Transverse colon (tissue), 4 donors: ENCODE results near the gene PLCG2. TPM values are rescaled to one million over a fixed set of nuclear protein-coding genes. Genes with fewer than 3 reads are reported as not detected.

Source experiments
- DNase-seq: peaks from one replicate; pipeline ENCODE4 v3.0.0-alpha.2; 2019
- H3K27ac ChIP-seq, 4 donors: fragments of 200-600 bp; sonication (generic); 2 replicates each; pipeline ENCODE4 v1.5.1; 2016 to 2018; ENCODE audit warnings: inconsistent platforms in 4 of 4
- H3K27me3 ChIP-seq: fragments of 200-600 bp; sonication (generic); 2 replicates; pipeline ENCODE4 v1.5.1; 2017; ENCODE audit warnings: inconsistent platforms
- H3K36me3 ChIP-seq, 4 donors: fragments of 200-600 bp; sonication (generic); 2 replicates each; pipeline ENCODE4 v1.5.1; 2017 to 2019; ENCODE audit warnings: inconsistent platforms in 4 of 4
- H3K4me1 ChIP-seq, 4 donors: fragments of 200-600 bp; sonication (generic); 2 replicates each; pipeline ENCODE4 v1.5.1; 2017 to 2020; ENCODE audit warnings: inconsistent platforms in 4 of 4
- H3K4me3 ChIP-seq, 4 donors: fragments of 200-600 bp; sonication (generic); 1 replicate in 1 of 4; 2 replicates in 3 of 4; pipeline versions ENCODE4 v1.5.1 to v1.6.1; 2017 to 2019; ENCODE audit warnings: inconsistent platforms in 4 of 4
- H3K9me3 ChIP-seq, 2 donors: fragments of 200-600 bp; sonication (generic); 2 replicates each; pipeline ENCODE4 v1.5.1; 2017 to 2019; ENCODE audit warnings: inconsistent platforms in 2 of 2
- EP300 ChIP-seq: sonication (generic); formaldehyde crosslinking; IDR thresholded peaks from one replicate; pipeline ENCODE4 v1.6.1; 2017; ENCODE audit warnings: antibody characterized with exemption, low read depth
- POLR2A ChIP-seq: fragments of 450-650 bp; IDR thresholded peaks from one replicate; pipeline ENCODE4 v1.6.1; 2016; ENCODE audit warnings: antibody characterized with exemption, mild to moderate bottlenecking, moderate library complexity
- POLR2AphosphoS5 ChIP-seq, 3 donors: sonication (generic); formaldehyde crosslinking; IDR thresholded peaks; one replicate each; pipeline ENCODE4 v1.6.1; 2016; ENCODE audit warnings: antibody characterized with exemption in 3 of 3
- WGBS, 2 donors: methylation state at CpG; one replicate each; pipeline ENCODE4 v1.1.5; 2018; ENCODE audit warnings: low coverage in 1 of 2; 5-methylcytosine and 5-hydroxymethylcytosine counted together
- in situ Hi-C, 4 donors: fragments of 200-750 bp; cut with MboI; loops; one replicate each; pipeline versions ENCODE4 v1.15.0 to v1.15.1; 2017; ENCODE audit warnings: low sequenced_read_pairs in 3 of 4, low pct_ligation_motif_present in 1 of 4, low pct_unique_long_range_greater_than_20kb in 1 of 4
- intact Hi-C: fragments of 100-400 bp; cut with DNase I; formaldehyde crosslinking; loops from one replicate; pipeline ENCODE4 v1.15.1; 2023; ENCODE audit warnings: low total_unique reads
- total RNA-seq, 4 donors: library from RNA; depleted of rRNA; stranded (reverse); fragments of >200 nt; gene quantifications; one replicate each; pipeline ENCODE4 v1.1.0, GENCODE V29; 2016
- TF ChIP-seq, protein P1 (sequence below), 5 experiments: fragments of 200-600 bp in 3 of 5; fragments of 450-650 bp in 2 of 5; sonication (generic) in 3 of 5; IDR thresholded peaks; 1 replicate in 2 of 5; 2 replicates in 3 of 5; pipeline ENCODE4 v1.5.1; 2016 to 2017; ENCODE audit warnings: antibody characterized with exemption in 5 of 5, inconsistent platforms in 3 of 5, mild to moderate bottlenecking in 2 of 5, moderate library complexity in 1 of 5

Gene PLCG2
- total RNA-seq, 4 donors from 2014 or later = 9.0 to 65.9 (median 28.6) TPM

DNA sequence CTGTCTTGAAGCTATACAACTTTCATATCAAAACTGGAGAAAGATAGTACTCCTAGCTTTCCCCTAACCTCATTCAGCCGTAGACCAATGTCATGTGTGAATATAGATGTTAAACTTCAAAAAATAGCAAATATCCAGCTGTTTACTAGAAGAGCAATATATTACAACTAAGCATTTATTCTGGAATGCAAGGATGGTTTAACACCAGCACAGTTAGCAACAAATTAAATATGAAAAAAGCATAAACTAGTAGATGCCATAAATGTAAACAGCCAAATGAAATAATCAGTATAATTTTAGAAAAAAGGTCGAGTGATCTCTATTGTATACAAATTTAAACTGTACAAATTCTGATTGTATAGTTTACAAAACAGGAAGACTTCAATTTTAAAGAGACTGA is 172.5 kb downstream of the PLCG2 start:
- DNase-seq = no peak
- TF ChIP-seq EP300 = no peak
- no peak for TF ChIP-seq POLR2AphosphoS5 (IDR thresholded peaks at IDR 0.05)
- TF ChIP-seq POLR2A = no peak
- TF ChIP-seq, protein P1, sequence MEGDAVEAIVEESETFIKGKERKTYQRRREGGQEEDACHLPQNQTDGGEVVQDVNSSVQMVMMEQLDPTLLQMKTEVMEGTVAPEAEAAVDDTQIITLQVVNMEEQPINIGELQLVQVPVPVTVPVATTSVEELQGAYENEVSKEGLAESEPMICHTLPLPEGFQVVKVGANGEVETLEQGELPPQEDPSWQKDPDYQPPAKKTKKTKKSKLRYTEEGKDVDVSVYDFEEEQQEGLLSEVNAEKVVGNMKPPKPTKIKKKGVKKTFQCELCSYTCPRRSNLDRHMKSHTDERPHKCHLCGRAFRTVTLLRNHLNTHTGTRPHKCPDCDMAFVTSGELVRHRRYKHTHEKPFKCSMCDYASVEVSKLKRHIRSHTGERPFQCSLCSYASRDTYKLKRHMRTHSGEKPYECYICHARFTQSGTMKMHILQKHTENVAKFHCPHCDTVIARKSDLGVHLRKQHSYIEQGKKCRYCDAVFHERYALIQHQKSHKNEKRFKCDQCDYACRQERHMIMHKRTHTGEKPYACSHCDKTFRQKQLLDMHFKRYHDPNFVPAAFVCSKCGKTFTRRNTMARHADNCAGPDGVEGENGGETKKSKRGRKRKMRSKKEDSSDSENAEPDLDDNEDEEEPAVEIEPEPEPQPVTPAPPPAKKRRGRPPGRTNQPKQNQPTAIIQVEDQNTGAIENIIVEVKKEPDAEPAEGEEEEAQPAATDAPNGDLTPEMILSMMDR (IDR thresholded peaks at IDR 0.05) = no peak
- Histone ChIP-seq H3K27me3 (no peaks in the 10 kb centered on the region), H3K27ac (no peak overlapping the region), H3K4me3 (no peak overlapping the region), H3K36me3 (peaks cover 0 to 3% (median 0%) of the 10 kb centered on the region in 4 donors), H3K4me1 (no peaks in the 10 kb centered on the region), H3K9me3 (peaks cover 10 to 12% of the 10 kb centered on the region in 2 donors)
- in situ Hi-C loops = no loop called here
- WGBS, 2 donors = 70 to 89% methylated on average over 2 of the region's 2 CpGs
- intact Hi-C loops = no loop called here

GRCh38 chr16:81956213-81956948 is 177.3 kb downstream of the PLCG2 start:
- DNase-seq = no peak
- Histone ChIP-seq H3K9me3 (peaks cover 3 to 6% of the 10 kb centered on the region in 2 donors), H3K4me1 (no peaks in the 10 kb centered on the region), H3K27me3 (no peaks in the 10 kb centered on the region), H3K4me3 (no peak overlapping the region), H3K27ac (no peak overlapping the region), H3K36me3 (peaks cover 0 to 3% (median 0%) of the 10 kb centered on the region in 4 donors)
- TF ChIP-seq EP300 (no peak), POLR2A (no peak), POLR2AphosphoS5 (IDR thresholded peaks at IDR 0.05) (no peak)
- TF ChIP-seq, protein P1 (IDR thresholded peaks at IDR 0.05) = no peak
- 81 to 83% methylated on average over 5 to 9 of the region's 9 CpGs for WGBS, 2 donors
- in situ Hi-C loops (no loop called here), intact Hi-C loops (no loop called here)

- no peaks in the 10 kb centered on the region for H3K36me3 ChIP-seq
- no peaks in the 10 kb centered on the region for H3K9me3 ChIP-seq
- H3K27me3 ChIP-seq = no peaks in the 10 kb centered on the region
- intact Hi-C loops (no loop called here), in situ Hi-C loops (no loop called here)
- no peak overlapping the region for H3K27ac ChIP-seq
- 77 to 92% methylated on average over 5 to 6 of the region's 6 CpGs for WGBS, 2 donors
- H3K4me1 ChIP-seq = no peaks in the 10 kb centered on the region
- no peak for DNase-seq
- H3K4me3 ChIP-seq = no peak overlapping the region
- TF ChIP-seq EP300 (no peak), POLR2A (no peak), POLR2AphosphoS5 (IDR thresholded peaks at IDR 0.05) (no peak)
- TF ChIP-seq, protein P1 (IDR thresholded peaks at IDR 0.05) = no peak
Observed at GRCh38 chr16:81964808-81965207, 185.7 kb downstream of the PLCG2 start.

GRCh38 chr16:81967358-81967757 is 188.3 kb downstream of the PLCG2 start:
- H3K4me1 ChIP-seq = no peaks in the 10 kb centered on the region
- no peaks in the 10 kb centered on the region for H3K36me3 ChIP-seq
- no peak overlapping the region for H3K27ac ChIP-seq
- no peaks in the 10 kb centered on the region for H3K27me3 ChIP-seq
- H3K9me3 ChIP-seq = peaks cover 6 to 11% of the 10 kb centered on the region in 2 donors
- DNase-seq = no peak
- 67 to 85% methylated on average over 5 of the region's 5 CpGs for WGBS, 2 donors
- in situ Hi-C loops (no loop called here), intact Hi-C loops (no loop called here)
- H3K4me3 ChIP-seq = no peak overlapping the region
- TF ChIP-seq, protein P1 (IDR thresholded peaks at IDR 0.05) = no peak
- no peak for TF ChIP-seq EP300
- TF ChIP-seq POLR2AphosphoS5 (IDR thresholded peaks at IDR 0.05) = no peak
- TF ChIP-seq POLR2A = no peak
